HepG2 (cell line): ENCODE measurements around the gene PAK6. TPM values are rescaled to one million over a fixed set of nuclear protein-coding genes. Genes with fewer than 3 reads are reported as not detected.

Experiments used
- ATAC-seq: fragments of 200-7000 bp; cut with Tn5 transposase; 3 replicates; pipeline ENCODE4 v1.9.1; 2020; ENCODE audit warnings: mild to moderate bottlenecking, moderate library complexity
- BruUV-seq: library from RNA; stranded (reverse); fragments of 400-500 nt; replicated peaks from 2 replicates; lab custom pipeline; 2021; lab: Mats Ljungman, UMichigan
- CTCF ChIA-PET: fragments of 300-600 bp; formaldehyde crosslinking; extraction: SDS; loops from one replicate; lab custom pipeline; 2021; ENCODE audit warnings: low total read pairs, inconsistent platforms, low intra/inter-chr PET ratio; lab: Yijun Ruan, JAX
- POLR2A ChIA-PET: fragments of 350-600 bp; sonication (Branson Sonifier 250); formaldehyde crosslinking; loops from one replicate; lab custom pipeline; 2020; ENCODE audit warnings: antibody characterized with exemption, inconsistent platforms; lab: Yijun Ruan, JAX
- DNase-seq: peaks from one replicate; pipeline ENCODE4 v3.0.0-alpha.2; 2015; ENCODE audit warnings: low spot score
- FAIRE-seq: peaks from 3 replicates; lab custom pipeline; 2011; peaks lifted over from hg19 to GRCh38; lab: Jason Lieb, UNC
- H2AFZ ChIP-seq: one replicate; pipeline ENCODE4 v1.6.1; 2011; ENCODE audit warnings: low read length, inconsistent platforms
- H3K27ac ChIP-seq: fragments of 300-600 bp; 3 replicates; pipeline ENCODE4 v1.8.0; 2011; ENCODE audit warnings: mixed run types, mild to moderate bottlenecking, mixed read lengths, low read length, inconsistent platforms; ENCODE audit not compliant: insufficient read depth; ENCODE audit errors: extremely low read length
- H3K27me3 ChIP-seq, 2 experiments: fragments of 200-600 bp in 1 of 2; 2 replicates in 1 of 2; 3 replicates in 1 of 2; pipeline versions ENCODE4 v1.6.0 to v1.8.0; 2011; ENCODE audit warnings: low read length in 2 of 2, mild to moderate bottlenecking in 2 of 2, moderate library complexity in 2 of 2, inconsistent platforms in 1 of 2; ENCODE audit not compliant: insufficient read depth in 2 of 2, control insufficient read depth in 1 of 2
- H3K36me3 ChIP-seq, 2 experiments: fragments of 200-600 bp in 1 of 2; replicated peaks in 1 of 2; 2 replicates in 1 of 2; 3 replicates in 1 of 2; pipeline versions ENCODE4 v1.5.1 to v1.8.0; 2011; ENCODE audit warnings: low read length in 2 of 2, inconsistent platforms in 1 of 2; ENCODE audit not compliant: insufficient read depth in 2 of 2, control insufficient read depth in 1 of 2
- H3K4me1 ChIP-seq: 2 replicates; pipeline ENCODE4 v1.5.1; 2012; ENCODE audit warnings: low read length, inconsistent platforms; ENCODE audit not compliant: insufficient read depth
- H3K4me2 ChIP-seq: 2 replicates; pipeline ENCODE4 v1.6.0; 2011; ENCODE audit warnings: low read depth, low read length, inconsistent platforms
- H3K4me3 ChIP-seq, 3 experiments: fragments of 200-600 bp in 1 of 3; sonication (generic), shearing (Covaris generic) in 1 of 3; replicated peaks in 1 of 3; 2 replicates each; pipeline ENCODE4 v1.5.1; 2011 to 2016; ENCODE audit warnings: low read length in 3 of 3, inconsistent platforms in 2 of 3, low read depth in 2 of 3, mild to moderate bottlenecking in 2 of 3, control low read depth in 1 of 3, mixed read lengths in 1 of 3; ENCODE audit not compliant: insufficient read depth in 1 of 3
- H3K79me2 ChIP-seq: one replicate; pipeline ENCODE4 v1.6.1; 2011; ENCODE audit warnings: low read length, inconsistent platforms; ENCODE audit not compliant: insufficient read depth
- H3K9ac ChIP-seq: 2 replicates; pipeline ENCODE4 v1.6.0; 2011; ENCODE audit warnings: mild to moderate bottlenecking, low read depth, low read length, inconsistent platforms; ENCODE audit not compliant: insufficient read depth
- H3K9me3 ChIP-seq: 2 replicates; pipeline ENCODE4 v1.5.1; 2012; ENCODE audit warnings: mild to moderate bottlenecking, low read length
- H4K20me1 ChIP-seq: 2 replicates; pipeline ENCODE4 v1.6.0; 2011; ENCODE audit warnings: inconsistent platforms, mild to moderate bottlenecking, low read length, moderate library complexity; ENCODE audit not compliant: insufficient read depth
- GMEB1 ChIP-seq: sonication (generic); formaldehyde crosslinking; IDR thresholded peaks from 2 replicates; pipeline ENCODE4 v1.5.1; 2020; ENCODE audit warnings: missing genetic modification reagents, mild to moderate bottlenecking, borderline replicate concordance
- HOXA5 ChIP-seq: sonication (generic); formaldehyde crosslinking; IDR thresholded peaks from 2 replicates; pipeline ENCODE4 v1.4.0; 2020; ENCODE audit warnings: missing genetic modification reagents
- IRF2 ChIP-seq: IDR thresholded peaks from 2 replicates; pipeline ENCODE4 v1.6.1; 2018; ENCODE audit warnings: missing genetic modification reagents, missing compliant biosample characterization
- KDM2A ChIP-seq: sonication (generic); formaldehyde crosslinking; IDR thresholded peaks from 2 replicates; pipeline ENCODE4 v1.4.0; 2020; ENCODE audit warnings: low read depth, missing genetic modification reagents, borderline replicate concordance
- PBX2 ChIP-seq: IDR thresholded peaks from 2 replicates; pipeline ENCODE4 v1.6.1; 2016; ENCODE audit warnings: control low read depth
- PHF21A ChIP-seq: sonication (generic); formaldehyde crosslinking; IDR thresholded peaks from 2 replicates; pipeline ENCODE4 v1.5.0; 2020; ENCODE audit warnings: mild to moderate bottlenecking, missing genetic modification reagents
- PREB ChIP-seq: sonication (generic); formaldehyde crosslinking; IDR thresholded peaks from 2 replicates; pipeline ENCODE4 v1.4.0; 2020; ENCODE audit warnings: missing genetic modification reagents
- SNAPC4 ChIP-seq: sonication (generic); formaldehyde crosslinking; IDR thresholded peaks from 2 replicates; pipeline ENCODE4 v1.4.0; 2020; ENCODE audit warnings: mild to moderate bottlenecking, missing genetic modification reagents
- SUZ12 ChIP-seq: fragments of 150-350 bp; IDR thresholded peaks from 2 replicates; pipeline ENCODE4 v1.6.1; 2014; ENCODE audit warnings: low read depth, low read length
- TCF12 ChIP-seq, 2 experiments: fragments of 450-650 bp in 1 of 2; sonication (generic) in 1 of 2; formaldehyde crosslinking in 1 of 2; IDR thresholded peaks; 2 replicates each; pipeline versions ENCODE4 v1.6.1 to v1.8.0; 2017 to 2022; ENCODE audit warnings: antibody characterized with exemption in 1 of 2, mild to moderate bottlenecking in 1 of 2, missing genetic modification reagents in 1 of 2, moderate library complexity in 1 of 2
- ZNF251 ChIP-seq: sonication (generic); formaldehyde crosslinking; IDR thresholded peaks from 2 replicates; pipeline ENCODE4 v1.9.0; 2021; ENCODE audit warnings: mild to moderate bottlenecking, missing genetic modification reagents
- WGBS: methylation state at CpG from one replicate; pipeline ENCODE4 v1.1.6; 2017; ENCODE audit warnings: low lambda C conversion rate; 5-methylcytosine and 5-hydroxymethylcytosine counted together
- in situ Hi-C: cut with HindIII; loops from 2 replicates; pipeline ENCODE4 v1.10.0; 2017; ENCODE audit warnings: low pct_unique_long_range_greater_than_20kb; ENCODE audit not compliant: extremely low pct_ligation_motif_present
- intact Hi-C: fragments of 100-400 bp; cut with micrococcal nuclease; formaldehyde crosslinking; loops from one replicate; pipeline ENCODE4 v1.10.0; 2022; ENCODE audit not compliant: unreplicated experiment
- polyA plus RNA-seq, 8 experiments: library from polyadenylated mRNA; depleted of rRNA in 3 of 8; stranded (reverse) in 7 of 8; unstranded in 1 of 8; fragments of >200 nt; fragmentation: Illumina TruSeq in 4 of 8; extraction: Trizol in 4 of 8; gene quantifications; 2 replicates each; pipeline versions ENCODE4 v1.2.1 to v1.2.3, GENCODE V29; 2011 to 2016; ENCODE audit warnings: low read depth in 4 of 8, missing spikeins in 1 of 8, mixed read lengths in 1 of 8; ENCODE audit not compliant: insufficient read depth in 1 of 8
- total RNA-seq, 5 experiments: library from RNA; depleted of rRNA; stranded (reverse); fragments of >200 nt; fragmentation: Illumina TruSeq; extraction: Trizol; gene quantifications; 2 replicates each; pipeline ENCODE4 v1.2.3, GENCODE V29; 2016; ENCODE audit warnings: low read depth in 1 of 5

PAK6 gene
- total and polyA plus RNA-seq, 2 of the 13 experiments (the other 11 are each of a cell fraction or from before 2014, with no cell fraction given), result 0.07 TPM; not detected in 1

GRCh38 chr15:40313531-40314398, 74.9 kb downstream of the PAK6 start:
- Histone ChIP-seq H3K4me3 (no peak overlapping the region), H3K4me1 (no peaks in the 10 kb centered on the region), H3K36me3 (no peaks in the 10 kb centered on the region), H3K27ac (no peak overlapping the region), H3K9ac (no peak overlapping the region), H3K9me3 (no peaks in the 10 kb centered on the region), H2AFZ (no peak overlapping the region), H3K4me2 (no peak overlapping the region), H3K79me2 (no peaks in the 10 kb centered on the region), H4K20me1 (no peaks in the 10 kb centered on the region), H3K27me3 (peaks cover 1 to 49% of the 10 kb centered on the region in 2 experiments; a peak in 2 of 5 replicates)
- FAIRE-seq, result no peak
- intact Hi-C loops, result no loop called here
- 13% methylated on average over 10 of the region's 10 CpGs for WGBS
- POLR2A ChIA-PET, result no interaction called here
- no TSS peak for BruUV-seq
- CTCF ChIA-PET, result interaction anchor here (1.3 kb wide), 1 partner anchor 39 kb away, joined by 3 read pairs; no protein-coding TSS in a partner anchor
- DNase-seq, result peak; percentile 53
- peak; percentile 52; the same call in 2 of the 3 replicates for ATAC-seq
- in situ Hi-C loops, result loop anchor here (5.0 kb wide), 1 partner anchor 36 kb away; no protein-coding TSS in a partner anchor
- TF ChIP-seq PBX2 (CRISPR knock-in tag) (no peak), HOXA5 (no peak), PHF21A (CRISPR knock-in tag) (no peak), KDM2A (CRISPR knock-in tag) (no peak), IRF2 (CRISPR knock-in tag) (no peak), SUZ12 (no peak), SNAPC4 (CRISPR knock-in tag) (no peak), PREB (no peak), ZNF251 (no peak), TCF12 (IDR thresholded peaks at IDR 0.05) (no peak), TCF12 (CRISPR knock-in tag; IDR thresholded peaks at IDR 0.05) (no peak), GMEB1 (no peak)
